ENCODE measurements around the gene HAO2.
"Not testable (repeated sequence)": the region's sequence is repeated elsewhere in the genome, so short reads cannot be mapped to it uniquely, and the experiment has no call there.

Gene HAO2

GRCh38 chr1:119345398-119345797, 23.2 kb upstream of the HAO2 start:
- no peak for DNase-seq (ENCODE audit: low read depth in 3 of 3)

DNA sequence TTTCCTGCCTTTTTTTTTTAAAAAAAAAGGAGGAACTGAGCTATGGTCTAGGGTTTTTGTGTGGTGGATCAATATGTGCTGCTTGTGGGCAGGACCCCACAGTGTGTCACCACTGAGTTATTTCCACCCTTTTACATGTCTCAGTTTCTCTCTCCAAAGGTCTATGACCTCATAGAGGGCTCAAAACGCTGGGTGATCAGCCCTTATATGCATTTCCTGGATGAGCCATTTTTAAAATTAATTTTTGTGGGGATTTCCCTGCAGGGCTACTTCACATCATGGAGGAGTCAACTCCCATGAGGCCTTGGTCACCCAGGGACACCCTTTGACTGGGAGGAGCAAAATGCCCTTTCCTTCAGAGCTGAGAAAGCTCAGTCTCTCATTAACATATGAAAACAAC, 20.7 kb upstream of the HAO2 start:
- DNase-seq (ENCODE audit: low read depth in 3 of 3) = no peak

- no peak for DNase-seq (ENCODE audit: low read depth in 3 of 3)
These were observed 19.6 kb upstream of the HAO2 start for GRCh38 chr1:119348941-119349340.

- DNase-seq (ENCODE audit: low read depth in 3 of 3) = not testable (repeated sequence)
These were observed 17.7 kb upstream of the HAO2 start for GRCh38 chr1:119350866-119351265.

- no peak for DNase-seq (ENCODE audit: low read depth in 3 of 3)
These were observed 16.6 kb upstream of the HAO2 start for GRCh38 chr1:119351997-119352396.

DNA sequence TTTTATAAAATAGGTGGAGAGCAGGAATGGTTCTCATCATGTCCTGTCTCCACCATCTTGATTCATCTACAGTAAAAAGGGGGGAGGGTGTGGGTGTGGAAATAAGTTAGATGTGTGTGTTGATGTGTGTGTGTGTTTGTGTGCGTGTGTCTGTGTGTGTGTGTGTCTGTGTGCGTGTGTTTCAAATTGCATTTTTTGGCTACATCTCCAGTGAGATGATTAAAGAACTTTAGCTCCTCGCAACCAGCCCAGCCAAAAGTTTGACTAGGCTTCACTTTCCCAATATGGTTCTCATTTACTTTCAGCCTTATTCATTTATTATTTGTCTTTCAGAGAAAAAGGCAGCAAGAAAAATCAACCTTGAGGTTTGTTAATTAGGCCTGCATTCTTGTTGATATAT, 14.7 kb upstream of the HAO2 start:
- DNase-seq (ENCODE audit: low read depth in 3 of 3) = no peak

DNA sequence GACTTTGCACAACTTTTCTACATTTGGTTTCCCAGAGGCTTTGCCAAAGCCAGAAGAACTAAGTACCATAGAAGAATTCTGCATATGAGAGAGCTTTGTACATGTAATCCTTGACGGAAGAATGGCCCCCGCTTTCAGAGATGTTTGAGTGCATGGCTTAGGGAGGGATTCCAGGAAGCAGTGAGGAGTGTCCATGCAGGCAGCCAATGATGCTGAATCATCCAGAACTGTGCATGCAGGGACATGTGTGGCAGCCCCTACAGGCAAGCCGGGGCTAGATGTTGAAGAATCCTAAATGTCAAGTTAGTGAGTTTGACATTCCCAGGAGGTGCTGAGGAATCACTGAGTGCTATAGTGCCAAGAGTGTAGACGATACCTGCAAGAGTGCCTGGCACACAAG, 9.9 kb upstream of the HAO2 start:
- DNase-seq (ENCODE audit: low read depth in 3 of 3) = no peak

DNA sequence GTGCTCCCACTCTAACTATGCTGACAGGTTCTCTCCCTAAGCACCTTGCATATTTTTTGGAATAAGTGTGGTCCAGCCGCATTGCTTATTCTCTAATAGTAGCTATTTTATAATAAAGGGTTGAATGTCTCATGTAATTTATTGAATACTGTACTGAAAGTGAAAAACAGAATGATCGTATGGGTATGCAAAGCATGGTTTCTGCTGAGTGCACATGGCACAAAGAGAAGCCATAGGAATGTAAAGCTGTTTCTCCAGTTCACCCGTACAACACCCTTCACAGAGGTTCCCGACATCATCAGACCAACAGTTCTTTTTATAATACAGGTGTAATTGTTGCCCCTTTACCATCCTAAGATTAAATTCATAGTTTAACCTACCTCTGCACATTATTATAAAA, 8.9 kb upstream of the HAO2 start:
- DNase-seq (ENCODE audit: low read depth in 3 of 3) = no peak

GRCh38 chr1:119361205-119361604, 7.4 kb upstream of the HAO2 start:
- DNase-seq (ENCODE audit: low read depth in 3 of 3) = no peak

DNA sequence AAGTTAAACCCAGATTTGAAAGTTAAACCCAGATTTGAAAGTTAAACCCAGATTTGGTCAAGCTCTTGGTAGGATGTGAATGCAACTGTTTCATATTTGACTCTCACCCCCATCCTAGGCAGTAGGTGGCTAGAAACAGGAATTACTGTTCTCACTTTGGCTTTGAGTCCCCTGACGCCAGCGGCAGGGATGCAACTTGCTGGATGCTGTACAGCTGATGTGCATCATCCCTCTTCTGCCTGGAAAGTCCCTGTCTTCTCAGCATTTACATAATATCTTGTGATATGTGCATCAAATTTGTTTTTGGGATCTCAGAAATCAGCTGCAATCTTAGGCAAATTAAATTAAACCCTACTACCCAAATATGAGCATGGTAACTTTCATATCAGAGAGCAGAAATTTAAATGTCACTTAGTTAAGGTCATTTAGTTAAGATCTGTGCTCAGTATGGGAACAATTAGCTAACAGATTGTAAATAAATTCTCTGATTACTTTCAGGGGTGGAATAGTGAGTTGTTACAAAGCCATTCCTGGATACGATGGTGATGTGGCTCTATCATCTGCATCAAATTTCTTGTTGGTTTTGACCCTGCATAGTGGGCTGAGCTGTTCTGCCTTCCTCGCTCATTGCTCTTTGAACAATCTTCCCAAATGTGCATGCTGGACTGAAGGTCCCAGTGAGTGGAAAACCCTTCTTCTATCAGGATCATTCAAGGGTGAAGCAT, 6.8 kb upstream of the HAO2 start:
- DNase-seq (ENCODE audit: low read depth in 3 of 3) = no peak

DNA sequence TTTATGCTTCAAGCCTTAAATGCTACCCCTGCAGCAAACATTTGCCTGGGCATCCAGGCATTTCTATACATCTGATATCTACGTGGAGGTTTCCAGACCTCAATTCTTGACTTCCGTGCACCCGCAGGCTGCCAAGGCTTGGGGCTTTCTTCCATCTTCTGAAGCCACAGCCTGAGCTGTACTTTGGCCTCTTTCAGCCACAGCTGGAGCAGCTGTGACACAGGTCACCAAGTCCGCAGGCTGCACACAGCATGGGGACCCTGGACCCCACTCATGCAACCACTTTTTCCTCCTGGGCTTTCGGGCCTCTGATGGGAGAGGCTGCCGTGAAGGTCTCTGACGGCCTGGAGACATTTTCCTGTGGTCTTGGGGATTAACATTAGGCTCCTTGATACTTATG, 5.4 kb upstream of the HAO2 start:
- no peak for DNase-seq (ENCODE audit: low read depth in 3 of 3)

GRCh38 chr1:119364640-119365039, 3.9 kb upstream of the HAO2 start:
- DNase-seq (ENCODE audit: low read depth in 3 of 3) = no peak

GRCh38 chr1:119366424-119366823, 2.2 kb upstream of the HAO2 start:
- DNase-seq (ENCODE audit: low read depth in 3 of 3) = no peak

DNA sequence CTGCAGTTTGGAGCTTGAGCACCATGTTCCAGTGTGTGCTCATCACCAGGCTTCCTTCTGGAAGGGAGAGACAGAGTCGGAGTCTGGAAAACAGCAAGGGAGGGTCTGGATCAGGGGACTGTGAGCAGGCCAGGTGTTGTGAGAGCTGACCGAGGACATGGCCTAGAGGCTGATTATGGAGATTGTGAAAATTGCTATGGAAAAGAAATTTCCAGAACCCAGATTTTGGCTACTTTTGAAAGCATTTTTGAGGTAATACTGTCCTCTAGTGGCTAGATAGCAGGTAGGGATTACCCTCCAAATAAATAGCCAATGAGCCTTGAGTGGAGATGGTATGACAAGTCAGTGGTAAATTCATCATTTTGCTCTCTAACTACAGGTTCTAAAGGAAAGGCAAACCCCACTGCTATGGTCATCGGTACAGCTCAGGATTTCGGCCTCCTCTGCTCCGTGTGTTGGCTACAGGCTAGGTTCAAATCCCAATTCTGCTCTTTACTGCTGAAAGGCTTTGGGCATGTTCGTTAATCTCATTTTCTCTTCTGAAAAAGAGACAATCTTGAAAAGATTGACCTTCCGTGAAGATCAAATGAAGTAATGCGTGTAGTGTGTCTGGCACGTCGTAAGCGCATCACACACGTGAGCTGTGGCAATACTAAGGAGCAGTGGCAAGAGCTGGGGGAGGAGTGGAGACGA, 1.0 kb upstream of the HAO2 start:
- no peak for DNase-seq (ENCODE audit: low read depth in 3 of 3)

- DNase-seq (ENCODE audit: low read depth in 3 of 3) = no peak
These were observed 2.2 kb downstream of the HAO2 start for GRCh38 chr1:119370748-119371147.

DNA sequence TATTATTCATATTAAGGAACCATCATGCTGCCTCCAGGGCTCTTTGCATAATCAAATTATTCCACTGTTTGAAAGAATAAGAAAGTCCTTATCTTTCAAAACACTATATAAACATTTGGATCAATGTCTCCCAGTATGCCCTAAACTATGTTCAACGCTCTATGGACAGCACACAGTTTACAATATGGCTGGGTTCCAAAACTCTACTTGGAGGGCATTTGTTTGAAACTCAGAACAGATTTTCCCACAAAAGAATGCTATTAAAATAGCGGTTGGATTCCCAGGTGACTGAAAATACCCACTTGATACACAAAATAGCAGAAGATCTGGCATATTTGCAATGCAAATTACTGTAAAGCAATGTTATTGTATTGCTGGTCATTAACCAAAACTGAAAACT, 3.2 kb downstream of the HAO2 start:
- no peak for DNase-seq (ENCODE audit: low read depth in 3 of 3)

DNA sequence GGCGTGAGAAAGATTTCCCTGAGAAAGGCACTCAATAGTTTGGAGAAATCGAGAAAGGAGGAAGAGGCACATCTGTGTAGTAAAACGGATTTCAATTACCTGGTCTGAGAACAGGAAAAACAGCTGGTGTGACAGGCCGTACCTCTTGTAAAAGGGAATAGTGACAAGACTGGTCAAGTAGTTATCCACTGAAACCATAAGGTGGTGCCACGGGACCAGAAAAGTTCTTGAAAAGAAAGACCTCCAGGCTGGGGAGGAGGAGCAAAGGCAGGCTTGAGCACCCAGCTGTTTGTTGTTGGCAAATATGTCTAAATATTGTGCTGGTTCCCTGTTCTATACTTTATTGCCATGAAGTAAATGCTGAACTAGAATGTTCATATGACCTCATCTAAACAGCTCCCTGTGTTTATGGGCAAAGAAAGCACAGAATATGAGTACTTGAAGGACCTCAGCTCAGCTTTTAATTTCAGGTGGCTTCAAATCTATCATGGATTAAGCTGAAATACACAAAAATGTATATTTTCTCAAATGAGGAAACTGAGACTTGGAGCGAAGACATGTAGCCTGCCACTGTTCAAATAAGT, 4.0 kb downstream of the HAO2 start:
- no peak for DNase-seq (ENCODE audit: low read depth in 3 of 3)

- no peak for DNase-seq (ENCODE audit: low read depth in 3 of 3)
These were observed 4.9 kb downstream of the HAO2 start for GRCh38 chr1:119373465-119373864.

DNA sequence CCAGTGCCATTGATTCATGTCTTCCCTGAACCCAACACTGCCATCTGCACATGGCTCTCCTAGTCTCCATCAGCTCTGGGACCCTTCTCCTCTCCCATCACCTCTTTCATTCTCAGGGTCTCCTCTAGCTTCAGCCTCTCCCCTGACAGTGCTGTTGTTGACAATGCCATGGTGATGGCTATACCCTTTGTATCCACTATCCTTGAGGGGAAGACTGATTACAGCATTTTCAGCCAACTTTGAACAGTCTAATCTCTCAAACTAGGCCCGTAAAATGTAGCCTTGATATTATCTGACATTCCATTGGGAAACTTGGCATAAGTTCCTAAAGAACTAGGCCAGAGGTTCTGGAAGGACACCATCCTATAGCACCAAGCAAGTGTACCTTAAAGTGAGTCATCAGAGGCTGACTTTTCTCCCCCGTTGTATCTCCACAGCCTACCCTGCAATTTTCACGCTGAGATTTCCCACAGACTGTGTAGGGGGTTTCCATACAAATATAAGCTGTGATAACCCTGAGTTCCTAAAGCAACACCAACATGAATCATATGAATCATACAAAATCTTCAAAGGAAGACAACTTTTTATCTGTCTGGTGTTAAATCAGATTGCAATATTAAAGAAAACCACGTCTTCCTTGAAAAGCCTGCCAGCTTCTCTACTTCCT, 5.8 kb downstream of the HAO2 start:
- DNase-seq (ENCODE audit: low read depth in 3 of 3) = no peak

GRCh38 chr1:119375366-119375765, 6.8 kb downstream of the HAO2 start:
- no peak for DNase-seq (ENCODE audit: low read depth in 3 of 3)

- no peak for DNase-seq (ENCODE audit: low read depth in 3 of 3)
These were observed 8.0 kb downstream of the HAO2 start for GRCh38 chr1:119376594-119376993.

DNA sequence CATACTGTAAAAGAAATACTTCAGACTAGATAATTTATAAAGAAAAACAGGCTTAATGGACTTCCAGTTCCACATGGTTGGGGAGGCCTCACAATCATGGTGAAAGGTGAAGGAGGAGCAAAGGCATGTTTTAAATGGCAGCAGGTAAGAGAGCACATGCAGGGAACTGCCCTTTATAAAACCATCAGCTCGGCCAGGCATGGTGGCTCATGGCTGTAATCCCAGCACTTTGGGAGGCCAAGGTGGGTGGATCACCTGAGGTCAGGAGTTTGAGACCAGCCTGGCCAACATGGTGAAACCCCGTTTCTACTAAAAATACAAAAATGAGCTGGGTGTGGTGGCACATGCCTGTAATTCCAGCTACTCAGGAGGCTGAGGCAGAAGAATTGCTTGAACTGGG, 9.0 kb downstream of the HAO2 start:
- DNase-seq (ENCODE audit: low read depth in 3 of 3) = not testable (repeated sequence)

DNA sequence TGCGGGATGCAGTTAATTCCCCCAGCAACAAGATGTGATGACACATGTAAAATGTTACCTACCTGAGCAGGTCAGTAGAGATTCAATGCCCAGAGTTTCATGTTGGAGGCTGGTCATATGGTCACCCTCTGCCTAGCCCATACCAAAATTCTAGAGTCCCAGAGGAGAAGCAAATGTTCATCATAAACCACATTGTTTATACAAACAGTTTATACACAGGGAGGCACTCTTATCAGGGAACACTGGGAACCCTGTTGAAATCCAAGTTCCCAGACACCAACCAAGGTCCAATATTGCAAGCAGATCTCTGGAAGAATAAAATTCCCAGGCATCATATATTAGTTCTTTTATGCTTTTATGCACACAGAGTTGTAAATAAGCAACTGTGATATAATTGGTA, 10.5 kb downstream of the HAO2 start:
- no peak for DNase-seq (ENCODE audit: low read depth in 3 of 3)

Data from stimulated activated CD4-positive, alpha-beta T cell treated with anti-CD3 and anti-CD28 coated beads, TNF-alpha, amount 100 ng/mL, for 4 hours (primary cell).